Esophagus (tissue), 2 donors: ENCODE results near the gene CDC6. TPM values are rescaled to one million over a fixed set of nuclear protein-coding genes. Genes with fewer than 3 reads are reported as not detected.

Experiments used
- H3K27ac ChIP-seq, 2 donors: one replicate each; pipeline ENCODE4 v1.5.1; 2013; ENCODE audit warnings: low read depth in 2 of 2, mild to moderate bottlenecking in 2 of 2, inconsistent platforms in 1 of 2, low read length in 1 of 2, moderate library complexity in 1 of 2
- H3K27me3 ChIP-seq, 2 donors: one replicate each; pipeline ENCODE4 v1.6.1; 2013; ENCODE audit warnings: low read length in 2 of 2, control low read depth in 1 of 2, mild to moderate bottlenecking in 1 of 2; ENCODE audit not compliant: insufficient read depth in 2 of 2, control insufficient read depth in 1 of 2
- H3K36me3 ChIP-seq, 2 donors: one replicate each; pipeline ENCODE4 v1.6.1; 2013; ENCODE audit warnings: low read length in 1 of 2; ENCODE audit not compliant: control insufficient read depth in 2 of 2, insufficient read depth in 2 of 2
- H3K4me1 ChIP-seq, 2 donors: one replicate each; pipeline ENCODE4 v1.6.1; 2013; ENCODE audit warnings: low read length in 1 of 2; ENCODE audit not compliant: control insufficient read depth in 2 of 2, insufficient read depth in 2 of 2
- H3K4me3 ChIP-seq, 2 donors: one replicate each; pipeline ENCODE4 v1.5.1; 2013; ENCODE audit warnings: low read length in 2 of 2, mild to moderate bottlenecking in 2 of 2, low read depth in 1 of 2, moderate library complexity in 1 of 2
- H3K9me3 ChIP-seq, 2 donors: one replicate each; pipeline ENCODE4 v1.6.1; 2013; ENCODE audit warnings: mild to moderate bottlenecking in 2 of 2, low read depth in 1 of 2, low read length in 1 of 2, moderate library complexity in 1 of 2; ENCODE audit not compliant: control insufficient read depth in 2 of 2, insufficient read depth in 1 of 2
- WGBS, 2 donors: extraction: QIAGEN DNeasy Blood & Tissue Kit; methylation state at CpG; one replicate each; pipeline ENCODE4 v1.1.7; 2013; 5-methylcytosine and 5-hydroxymethylcytosine counted together
- polyA plus RNA-seq, 2 donors: library from polyadenylated mRNA; stranded (reverse); fragments of 200-250 nt; gene quantifications; one replicate each; pipeline ENCODE4 v1.2.3, GENCODE V29; 2013
- donor health status: healthy with polysubstance abuse.
- donor health status: Bipolar disorder and iron deficiency.

CDC6 gene
- polyA plus RNA-seq, 2 donors, result 5.1 to 7.5 TPM

GRCh38 chr17:40309031-40309948 lies 21.6 kb downstream of the CDC6 start, which contains the start of gene RARA:
RARA (plus strand) TSS chr17:40309180; CDS start chr17:40331219, 22,039 bp downstream.
- 16 to 17% methylated on average over 20 of the region's 20 CpGs for WGBS, 2 donors
- Histone ChIP-seq H3K4me1 (peaks cover 16 to 53% of the 10 kb centered on the region in 2 donors), H3K27me3 (no peaks in the 10 kb centered on the region), H3K4me3 (peak within 1 kb of the TSS; percentile 40 to 49), H3K36me3 (no peaks in the 10 kb centered on the region), H3K9me3 (no peaks in the 10 kb centered on the region), H3K27ac (peak within 1 kb of the TSS in 1 of 2 donors; percentile 63)

GRCh38 chr17:40309949-40310510 lies 22.4 kb downstream of the CDC6 start:
- 61 to 73% methylated on average over 2 of the region's 2 CpGs for WGBS, 2 donors
- H3K4me3 ChIP-seq, result no peak overlapping the region
- no peaks in the 10 kb centered on the region for H3K9me3 ChIP-seq
- H3K27me3 ChIP-seq, result no peaks in the 10 kb centered on the region
- H3K27ac ChIP-seq, result peak overlapping the region in 1 of 2 donors; percentile 42
- peaks cover 21 to 57% of the 10 kb centered on the region in 2 donors for H3K4me1 ChIP-seq
- no peaks in the 10 kb centered on the region for H3K36me3 ChIP-seq

DNA sequence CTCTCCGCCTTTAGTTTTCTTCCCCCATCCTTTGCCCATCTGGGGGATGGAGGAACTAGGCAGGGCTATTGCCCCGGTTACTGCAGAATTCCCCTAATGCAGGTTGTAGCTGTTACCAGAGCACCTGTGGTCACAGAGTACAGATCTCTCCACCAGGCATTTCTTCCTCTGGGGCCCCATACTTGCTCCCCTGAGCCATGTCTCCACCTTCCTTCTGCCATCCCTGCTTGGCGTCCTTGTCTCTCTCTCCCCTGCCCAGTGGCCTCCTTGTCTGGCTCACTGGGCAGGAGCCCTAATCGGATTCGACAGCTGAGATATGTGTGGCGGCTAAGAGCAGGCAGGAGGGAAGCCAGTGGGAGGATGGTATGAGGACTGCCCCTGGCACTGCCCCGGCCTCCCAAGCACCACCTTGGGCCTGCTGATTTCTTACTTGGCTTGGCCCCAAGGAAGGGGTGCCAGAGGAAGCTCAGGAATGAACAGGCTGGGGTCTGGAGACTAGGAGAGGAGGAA lies 23.3 kb downstream of the CDC6 start:
- 54 to 56% methylated on average over 7 of the region's 7 CpGs for WGBS, 2 donors
- Histone ChIP-seq H3K4me3 (no peak overlapping the region), H3K4me1 (peaks cover 22 to 62% of the 10 kb centered on the region in 2 donors), H3K36me3 (no peaks in the 10 kb centered on the region), H3K9me3 (no peaks in the 10 kb centered on the region), H3K27me3 (no peaks in the 10 kb centered on the region), H3K27ac (peak overlapping the region; percentile 9 to 62)

DNA sequence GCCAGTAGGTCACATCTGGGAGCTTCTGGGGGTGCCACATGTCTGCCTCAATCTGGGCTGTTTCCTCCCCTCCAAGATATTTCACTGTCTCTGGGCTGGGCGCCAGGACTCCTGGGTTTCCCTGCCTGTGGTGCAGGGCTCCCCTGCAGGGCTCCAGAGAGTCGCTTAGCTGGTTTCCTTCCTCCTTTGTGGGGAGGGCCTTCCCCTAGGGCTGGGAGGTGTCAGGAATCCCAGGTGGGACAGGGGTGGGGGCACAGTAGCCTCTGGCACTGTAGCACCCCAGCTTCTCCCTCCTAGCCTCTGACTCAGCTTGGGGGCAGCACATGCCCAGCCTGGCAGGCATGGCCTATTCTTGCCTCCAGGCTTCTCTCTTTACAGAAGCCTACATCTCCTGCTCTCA lies 23.9 kb downstream of the CDC6 start:
- Histone ChIP-seq H3K36me3 (no peaks in the 10 kb centered on the region), H3K27me3 (no peaks in the 10 kb centered on the region), H3K4me3 (no peak overlapping the region), H3K9me3 (no peaks in the 10 kb centered on the region), H3K27ac (peak overlapping the region in 1 of 2 donors; percentile 62), H3K4me1 (peaks cover 25 to 64% of the 10 kb centered on the region in 2 donors)
- WGBS, 2 donors, result 19 to 23% methylated on average over 2 of the region's 2 CpGs

DNA sequence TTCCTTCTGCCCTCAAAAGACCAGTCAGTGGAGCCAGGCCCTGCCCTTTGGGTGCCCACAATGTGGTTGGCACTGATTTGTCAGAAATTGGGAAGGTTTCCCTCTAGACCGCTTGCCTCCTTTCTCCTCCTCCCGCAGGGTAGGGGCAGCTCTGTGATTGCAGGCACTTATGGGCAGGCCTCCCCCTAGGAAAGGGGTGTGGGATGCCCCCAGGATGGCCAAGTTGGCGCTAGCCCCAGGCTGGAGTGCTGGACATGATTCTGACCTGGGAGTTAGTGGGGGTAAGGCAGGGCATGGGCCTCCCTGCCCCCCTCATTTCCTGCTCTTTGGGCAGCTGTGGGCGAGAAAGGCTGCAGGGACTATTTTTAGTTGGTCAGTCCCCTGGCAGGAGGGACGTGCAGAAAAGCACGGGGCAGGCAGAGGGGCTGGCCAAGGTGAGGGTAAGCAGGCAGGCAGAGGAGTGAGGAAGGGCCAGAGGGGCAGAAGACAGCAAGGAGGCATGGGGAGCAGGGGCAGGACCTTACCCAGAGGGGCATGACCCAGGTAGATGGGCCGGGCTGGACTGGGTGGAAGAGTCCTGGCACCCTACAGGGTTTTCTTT lies 24.6 kb downstream of the CDC6 start:
- no peaks in the 10 kb centered on the region for H3K9me3 ChIP-seq
- peak overlapping the region in 1 of 2 donors; percentile 62 for H3K27ac ChIP-seq
- H3K27me3 ChIP-seq, result no peaks in the 10 kb centered on the region
- no peak overlapping the region for H3K4me3 ChIP-seq
- no peaks in the 10 kb centered on the region for H3K36me3 ChIP-seq
- 43 to 45% methylated on average over 7 of the region's 7 CpGs for WGBS, 2 donors
- H3K4me1 ChIP-seq, result peaks cover 31 to 65% of the 10 kb centered on the region in 2 donors

DNA sequence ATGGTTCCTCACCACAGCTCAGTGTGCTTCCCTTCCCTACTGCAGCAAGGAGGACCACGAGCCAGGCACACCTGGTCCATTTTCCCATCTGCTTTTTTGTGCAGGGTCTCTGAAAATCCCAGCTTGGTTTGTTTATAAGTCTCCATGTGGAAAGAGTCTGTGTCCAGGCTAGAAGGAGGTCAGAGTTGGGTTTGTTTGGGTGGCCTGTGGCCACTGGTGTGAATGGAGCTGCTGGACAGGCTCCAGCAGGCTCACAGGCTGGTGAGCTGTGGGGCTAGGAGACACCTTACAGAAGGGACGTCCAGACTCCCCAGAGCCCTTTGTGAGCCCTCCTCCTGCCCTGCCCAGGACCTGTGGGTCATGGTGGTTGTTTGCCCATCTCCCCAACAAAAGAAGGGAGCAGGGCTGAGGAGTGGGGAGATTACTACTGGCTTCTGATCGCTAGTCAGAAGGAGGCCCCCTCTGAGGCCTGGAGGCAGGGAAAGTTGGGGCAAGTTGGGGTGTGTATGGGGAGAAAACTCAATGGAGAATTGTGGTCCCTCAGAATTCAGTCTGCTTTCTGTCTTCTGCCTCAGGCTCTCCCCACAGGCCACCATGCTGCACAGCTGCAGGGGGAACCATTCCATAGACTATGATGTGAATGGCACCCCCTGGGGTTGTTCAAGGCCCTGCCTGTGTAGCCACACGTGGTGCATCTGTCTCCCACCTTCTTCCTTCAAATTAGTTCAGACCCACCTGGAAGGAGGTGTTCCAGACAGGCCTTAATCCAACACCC lies 25.4 kb downstream of the CDC6 start:
- 65 to 67% methylated on average over 4 of the region's 4 CpGs for WGBS, 2 donors
- H3K27ac ChIP-seq, result peak overlapping the region in 1 of 2 donors; percentile 59
- H3K36me3 ChIP-seq, result no peaks in the 10 kb centered on the region
- H3K4me3 ChIP-seq, result no peak overlapping the region
- no peaks in the 10 kb centered on the region for H3K9me3 ChIP-seq
- peaks cover 31 to 65% of the 10 kb centered on the region in 2 donors for H3K4me1 ChIP-seq
- no peaks in the 10 kb centered on the region for H3K27me3 ChIP-seq

DNA sequence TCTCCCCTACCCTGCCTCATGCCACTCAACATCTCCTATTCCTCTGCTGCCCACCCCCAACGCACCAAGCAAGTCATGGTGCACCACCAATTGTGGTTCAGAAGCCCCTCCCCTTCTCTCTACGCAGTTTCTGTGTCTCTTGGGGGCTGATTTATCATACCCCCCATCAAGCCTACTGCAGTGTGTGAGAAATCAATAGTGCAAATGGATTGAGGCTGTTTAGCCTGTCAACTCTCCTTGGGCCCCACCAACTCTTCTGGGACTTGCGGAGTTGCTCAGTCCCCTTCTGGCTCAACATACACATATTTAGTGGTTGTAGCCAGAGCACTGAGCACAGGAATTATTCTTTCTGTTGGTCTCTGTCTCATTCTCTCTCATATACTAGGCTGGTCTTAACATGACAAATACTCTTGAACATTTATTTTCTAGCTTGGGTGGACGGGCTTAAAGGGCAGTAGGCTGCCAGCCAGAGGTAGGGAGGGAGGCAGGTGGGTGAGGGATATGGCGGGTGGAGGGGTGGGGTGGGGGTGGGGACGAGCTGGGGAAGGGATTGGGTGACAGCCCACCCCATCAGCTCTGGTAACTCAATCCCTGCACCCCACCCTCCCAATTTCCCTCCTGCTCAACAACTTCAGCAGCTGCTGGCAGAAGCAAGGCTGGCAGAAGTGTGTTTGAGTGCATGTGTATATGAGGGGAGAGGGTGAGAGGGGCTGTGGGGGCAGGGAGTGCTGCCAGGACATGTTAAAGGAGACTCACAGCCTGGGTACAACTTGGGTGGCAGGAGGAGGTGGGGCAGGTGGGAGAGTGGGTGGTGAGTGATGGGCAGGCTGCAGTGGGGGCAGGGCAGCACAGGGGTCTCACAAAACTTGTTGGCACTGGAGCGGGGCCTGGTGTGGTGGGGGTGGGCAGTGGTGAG lies 26.2 kb downstream of the CDC6 start:
- Histone ChIP-seq H3K4me1 (peaks cover 31 to 61% of the 10 kb centered on the region in 2 donors), H3K27ac (peak overlapping the region in 1 of 2 donors; percentile 67), H3K36me3 (no peaks in the 10 kb centered on the region), H3K9me3 (no peaks in the 10 kb centered on the region), H3K4me3 (no peak overlapping the region), H3K27me3 (no peaks in the 10 kb centered on the region)
- WGBS, 2 donors, result 55 to 59% methylated on average over 7 of the region's 7 CpGs

- peak overlapping the region in 1 of 2 donors; percentile 67 for H3K27ac ChIP-seq
- no peaks in the 10 kb centered on the region for H3K27me3 ChIP-seq
- H3K4me1 ChIP-seq, result peaks cover 31 to 59% of the 10 kb centered on the region in 2 donors
- 11 to 14% methylated on average over 3 of the region's 3 CpGs for WGBS, 2 donors
- no peaks in the 10 kb centered on the region for H3K9me3 ChIP-seq
- H3K4me3 ChIP-seq, result no peak overlapping the region
- H3K36me3 ChIP-seq, result no peaks in the 10 kb centered on the region
Measured at GRCh38 chr17:40314584-40314956, 26.9 kb downstream of the CDC6 start.
